Glutamatergic neuron (in vitro differentiated cells): ENCODE results near the gene PLEKHN1. TPM values are rescaled to one million over a fixed set of nuclear protein-coding genes. Genes with fewer than 3 reads are reported as not detected.
"Not testable (repeated sequence)": the region's sequence is repeated elsewhere in the genome, so short reads cannot be mapped to it uniquely, and the experiment has no call there.

ENCODE experiments used
- DNase-seq: peaks from one replicate; pipeline ENCODE4 v3.0.0; 2022
- H3K27ac Mint-ChIP-seq: one replicate; pipeline ENCODE4 v1.8.0; 2020; ENCODE audit warnings: mild to moderate bottlenecking, mixed read lengths, inconsistent platforms; ENCODE audit not compliant: unreplicated experiment
- H3K27me3 Mint-ChIP-seq: one replicate; pipeline ENCODE4 v1.8.0; 2020; ENCODE audit warnings: mild to moderate bottlenecking, moderate library complexity, mixed read lengths, inconsistent platforms; ENCODE audit not compliant: unreplicated experiment
- H3K36me3 Mint-ChIP-seq: one replicate; pipeline ENCODE4 v1.8.0; 2020; ENCODE audit warnings: mild to moderate bottlenecking, mixed read lengths, inconsistent platforms; ENCODE audit not compliant: unreplicated experiment
- H3K4me1 Mint-ChIP-seq: one replicate; pipeline ENCODE4 v1.8.0; 2020; ENCODE audit warnings: mild to moderate bottlenecking, low read depth, mixed read lengths, inconsistent platforms; ENCODE audit not compliant: unreplicated experiment
- H3K4me3 Mint-ChIP-seq: one replicate; pipeline ENCODE4 v1.8.0; 2020; ENCODE audit warnings: mild to moderate bottlenecking, mixed read lengths, inconsistent platforms; ENCODE audit not compliant: unreplicated experiment
- H3K9me3 Mint-ChIP-seq: one replicate; pipeline ENCODE4 v1.8.0; 2020; ENCODE audit warnings: mild to moderate bottlenecking, moderate library complexity, mixed read lengths, inconsistent platforms; ENCODE audit not compliant: unreplicated experiment
- CTCF ChIP-seq: fragments of 200-600 bp; sonication (generic); IDR thresholded peaks from one replicate; pipeline ENCODE4 v1.5.0; 2021; ENCODE audit not compliant: partially characterized antibody, unreplicated experiment
- total RNA-seq: library from RNA; stranded (reverse); fragmentation: NEBNext Ultra II Directional; extraction: Animal tissue kit (Norgen Biotek cat#: 25700); gene quantifications from one replicate; pipeline ENCODE4 v1.2.1, GENCODE V29; 2021; ENCODE audit not compliant: unreplicated experiment

PLEKHN1 gene
- total RNA-seq, 1 donor from 2014 or later: 0.29 TPM

DNA sequence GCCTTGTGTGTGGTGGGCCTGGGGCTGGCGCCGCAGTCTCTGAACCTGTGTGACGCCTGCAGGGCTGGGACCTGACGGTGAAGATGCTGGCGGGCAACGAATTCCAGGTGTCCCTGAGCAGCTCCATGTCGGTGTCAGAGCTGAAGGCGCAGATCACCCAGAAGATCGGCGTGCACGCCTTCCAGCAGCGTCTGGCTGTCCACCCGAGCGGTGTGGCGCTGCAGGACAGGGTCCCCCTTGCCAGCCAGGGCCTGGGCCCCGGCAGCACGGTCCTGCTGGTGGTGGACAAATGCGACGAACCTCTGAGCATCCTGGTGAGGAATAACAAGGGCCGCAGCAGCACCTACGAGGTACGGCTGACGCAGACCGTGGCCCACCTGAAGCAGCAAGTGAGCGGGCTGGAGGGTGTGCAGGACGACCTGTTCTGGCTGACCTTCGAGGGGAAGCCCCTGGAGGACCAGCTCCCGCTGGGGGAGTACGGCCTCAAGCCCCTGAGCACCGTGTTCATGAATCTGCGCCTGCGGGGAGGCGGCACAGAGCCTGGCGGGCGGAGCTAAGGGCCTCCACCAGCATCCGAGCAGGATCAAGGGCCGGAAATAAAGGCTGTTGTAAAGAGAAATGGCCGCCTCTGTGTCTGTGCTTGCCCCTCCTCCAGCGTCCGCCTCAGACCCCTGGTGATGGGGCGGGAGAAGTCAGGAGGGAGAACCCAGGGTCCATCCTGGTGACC is 47.8 kb downstream of the PLEKHN1 start:
- Mint-ChIP-seq H3K4me3 (peak overlapping the region; percentile 76), H3K9me3 (peaks cover 7% of the 10 kb centered on the region), H3K27ac (peak overlapping the region; percentile 82), H3K36me3 (no peaks in the 10 kb centered on the region), H3K4me1 (peaks cover 20% of the 10 kb centered on the region), H3K27me3 (peaks cover 5% of the 10 kb centered on the region)
- DNase-seq: no peak
- TF ChIP-seq CTCF: no peak

- no peak for DNase-seq
- H3K9me3 Mint-ChIP-seq: peaks cover 6% of the 10 kb centered on the region
- TF ChIP-seq CTCF: peak; percentile 34
- H3K4me3 Mint-ChIP-seq: peak overlapping the region; percentile 49
- no peaks in the 10 kb centered on the region for H3K36me3 Mint-ChIP-seq
- H3K4me1 Mint-ChIP-seq: peaks cover 20% of the 10 kb centered on the region
- peaks cover 5% of the 10 kb centered on the region for H3K27me3 Mint-ChIP-seq
- H3K27ac Mint-ChIP-seq: peak overlapping the region; percentile 82
These were observed 48.8 kb downstream of the PLEKHN1 start for GRCh38 chr1:1014799-1015681.

- H3K36me3 Mint-ChIP-seq, H3K9me3 Mint-ChIP-seq, H3K27me3 Mint-ChIP-seq, DNase-seq: not testable (repeated sequence)
- Mint-ChIP-seq H3K27ac (peak overlapping the region; percentile 4), H3K4me3 (peak overlapping the region; percentile 18), H3K4me1 (peaks cover 20% of the 10 kb centered on the region)
These were observed 51.4 kb downstream of the PLEKHN1 start for GRCh38 chr1:1017397-1018320.

DNA sequence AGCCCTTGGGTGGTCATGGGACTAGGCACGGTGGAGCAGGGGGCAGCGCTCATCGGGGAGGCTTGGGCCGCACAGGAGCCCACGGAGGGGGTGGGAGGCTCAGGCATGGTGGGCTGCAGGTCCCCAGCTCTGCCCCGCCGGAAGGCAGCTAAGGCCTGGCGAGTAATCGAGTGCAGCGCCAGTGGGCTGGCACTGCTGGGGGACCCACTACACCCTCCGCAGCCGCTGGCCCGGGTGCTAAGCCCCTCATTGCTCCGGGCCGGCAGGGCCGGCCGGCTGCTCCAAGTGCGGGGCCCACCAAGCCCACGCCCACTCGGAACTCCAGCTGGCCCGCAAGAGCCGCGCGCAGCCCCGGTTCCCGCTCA is 52.0 kb downstream of the PLEKHN1 start:
- H3K4me1 Mint-ChIP-seq: peaks cover 24% of the 10 kb centered on the region
- H3K27ac Mint-ChIP-seq: not testable (repeated sequence)

DNA sequence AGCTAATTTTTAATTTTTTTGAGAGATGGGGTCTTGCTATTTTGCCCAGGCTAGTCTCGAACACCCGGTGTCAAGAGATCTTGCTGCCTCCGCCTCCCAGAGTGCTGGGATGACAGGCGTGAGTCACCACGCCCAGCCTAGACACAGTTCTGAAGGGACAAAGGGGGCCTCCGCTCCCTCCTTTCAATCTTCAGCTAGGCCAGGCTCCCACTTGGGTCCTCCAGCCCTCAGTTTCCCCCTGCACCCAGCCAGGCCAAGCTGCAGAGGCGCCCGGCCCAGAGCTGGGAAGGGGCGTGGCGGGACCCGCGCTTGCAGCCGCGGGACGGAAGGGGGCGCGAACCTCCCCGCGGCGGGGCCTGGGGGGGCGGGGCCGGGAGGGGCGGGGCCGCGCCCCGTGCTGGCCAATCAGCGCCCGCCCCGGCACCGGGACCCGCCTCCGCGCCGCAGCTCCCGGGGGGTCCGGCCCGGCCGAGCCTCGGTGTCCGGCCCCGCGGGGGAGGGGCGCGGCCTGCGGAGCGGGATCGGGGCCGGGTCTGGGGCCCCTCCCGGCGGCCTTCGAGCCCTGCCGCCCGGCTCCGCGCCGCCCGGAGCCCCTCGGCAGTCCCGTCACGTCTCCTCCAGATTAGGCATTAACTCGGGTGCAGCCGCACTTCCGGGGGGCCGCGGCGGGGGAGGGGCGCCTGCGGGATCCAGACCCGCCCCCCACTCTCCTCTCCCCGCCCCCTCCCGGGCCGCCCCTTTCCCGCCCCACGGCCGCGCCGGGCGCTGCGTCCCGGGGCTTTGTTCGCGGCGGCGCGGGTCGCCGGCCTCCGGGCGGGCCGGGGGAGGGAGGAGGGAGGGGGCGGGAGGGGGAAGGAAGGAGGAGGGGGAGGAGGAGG is 53.1 kb downstream of the PLEKHN1 start:
- no peaks in the 10 kb centered on the region for H3K36me3 Mint-ChIP-seq
- peak; percentile 90 for DNase-seq
- no peak overlapping the region for H3K27ac Mint-ChIP-seq
- H3K4me1 Mint-ChIP-seq: peaks cover 19% of the 10 kb centered on the region
- peaks cover 7% of the 10 kb centered on the region for H3K27me3 Mint-ChIP-seq
- peak; percentile 59 for TF ChIP-seq CTCF
- peaks cover 14% of the 10 kb centered on the region for H3K9me3 Mint-ChIP-seq
- no peak overlapping the region for H3K4me3 Mint-ChIP-seq

More for the DNA sequence above, 52.0 kb downstream of the PLEKHN1 start:
- H3K27me3 Mint-ChIP-seq, DNase-seq, H3K36me3 Mint-ChIP-seq, H3K4me3 Mint-ChIP-seq: not testable (repeated sequence)
- peaks cover 12% of the 10 kb centered on the region for H3K9me3 Mint-ChIP-seq
